Caki2 (cell line): ENCODE data around the gene QRFPR. TPM values are rescaled to one million over a fixed set of nuclear protein-coding genes. Genes with fewer than 3 reads are reported as not detected.

ENCODE experiments used
- DNase-seq: peaks from one replicate; pipeline ENCODE4 v3.0.0-alpha.2; 2015; ENCODE audit warnings: low read depth
- in situ Hi-C: cut with HindIII; loops from 2 replicates; pipeline ENCODE4 v1.10.0; 2016; ENCODE audit warnings: low sequenced_read_pairs, low pct_unique_long_range_greater_than_20kb, mixed read lengths
- total RNA-seq: library from RNA; depleted of rRNA; stranded (reverse); fragments of >200 nt; shearing (Covaris generic); gene quantifications from 2 replicates; pipeline ENCODE4 v1.2.3, GENCODE V29; 2014; ENCODE audit warnings: low replicate concordance; rRNA removed

The QRFPR gene
- total RNA-seq, 1 experiment from 2014 or later, result 3.4 TPM

DNA sequence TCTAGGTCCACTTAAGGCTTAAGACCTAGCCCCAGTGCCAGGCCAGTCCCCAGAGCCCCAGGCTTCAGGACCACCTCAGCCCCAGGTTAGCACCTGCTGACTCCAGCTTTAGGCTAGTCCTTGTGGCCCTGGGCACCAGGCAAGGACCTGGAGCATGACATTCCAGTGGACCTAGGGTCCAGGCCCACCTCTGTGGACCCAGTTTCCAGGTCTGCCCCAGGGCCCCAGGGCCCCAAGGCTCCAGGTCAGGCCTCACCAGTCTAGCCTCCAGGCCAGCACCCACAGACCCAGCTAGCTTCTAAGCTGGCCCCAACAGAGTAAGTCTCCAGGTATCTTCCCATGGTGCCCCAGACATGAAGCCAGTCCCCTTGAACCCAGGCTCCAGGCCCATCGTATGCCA is 97.5 kb downstream of the QRFPR start:
- DNase-seq, result no peak
- in situ Hi-C loops, result no loop called here

- DNase-seq, result no peak
- in situ Hi-C loops, result no loop called here
These were observed 100.4 kb downstream of the QRFPR start for GRCh38 chr4:121280425-121280824.

DNA sequence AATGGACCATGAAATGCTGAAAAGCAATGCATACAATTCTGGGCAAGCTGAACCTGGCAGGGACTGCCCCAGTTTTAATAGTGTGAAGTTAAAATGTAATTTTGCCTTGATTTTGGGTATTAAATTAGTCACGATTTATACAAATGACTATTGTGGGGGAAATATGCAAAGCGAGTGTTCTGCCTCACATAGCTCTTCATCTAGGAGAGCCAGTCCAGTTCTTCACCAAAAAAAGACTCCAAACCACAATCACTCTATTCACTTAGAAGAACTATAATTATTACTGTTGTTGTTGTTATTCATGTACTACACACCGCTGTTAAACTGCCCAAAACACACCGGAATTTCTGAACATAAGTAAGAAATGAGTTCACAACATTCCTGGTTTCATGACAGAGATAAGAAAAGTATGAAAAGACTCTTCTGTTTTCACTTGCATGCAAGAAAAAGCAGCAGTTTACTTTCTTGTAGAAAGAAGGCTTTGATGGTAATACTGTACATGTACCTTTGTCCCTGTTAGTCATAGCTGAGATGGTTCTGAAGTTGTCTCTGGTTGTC is 101.9 kb downstream of the QRFPR start:
- in situ Hi-C loops, result no loop called here
- no peak for DNase-seq

Other genes starting within 250 kb of the QRFPR start
- 0.98 TPM in 1 of 2 replicates, not detected in the other for gene TNIP3, start 216.7 kb downstream of the QRFPR start, total RNA-seq